ENCODE measurements around the gene RAMP2. TPM values are rescaled to one million over a fixed set of nuclear protein-coding genes. Genes with fewer than 3 reads are reported as not detected.

RAMP2 gene
- total and polyA plus RNA-seq, 9 donors: 4.4 to 98.5 (median 23.5) TPM

- no peaks in the 10 kb centered on the region for H3K4me1 ChIP-seq (ENCODE audit: insufficient read depth)
Observed at GRCh38 chr17:42804918-42805367, 43.9 kb downstream of the RAMP2 start.

DNA sequence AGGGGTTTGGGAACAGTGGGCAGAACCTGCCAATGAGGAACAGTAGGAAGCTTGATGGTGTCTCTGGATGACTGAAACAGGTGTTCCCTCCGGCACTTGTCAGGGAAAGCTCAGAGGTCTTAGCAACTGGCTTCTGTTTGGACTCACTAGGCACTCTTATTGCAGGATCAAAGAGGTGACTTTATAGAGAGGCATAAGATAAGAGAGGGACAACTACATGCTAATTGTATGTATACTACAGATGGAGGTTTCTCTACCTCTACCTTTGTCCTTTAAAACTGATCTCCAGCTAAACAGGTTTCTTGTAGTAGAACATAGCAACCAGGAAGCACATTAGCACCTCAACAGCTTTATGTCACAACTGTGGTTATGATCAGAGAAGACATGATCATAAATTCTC, 45.2 kb downstream of the RAMP2 start:
- Histone ChIP-seq H3K4me1 (ENCODE audit: insufficient read depth) (no peaks in the 10 kb centered on the region), H3K4me3 (no peak overlapping the region), H3K27me3 (no peaks in the 10 kb centered on the region), H3K36me3 (no peaks in the 10 kb centered on the region), H3K27ac (no peak overlapping the region), H3K9me3 (no peaks in the 10 kb centered on the region)
- 87 to 94% (median 94%) methylated on average over 1 of the region's 1 CpG for WGBS, 3 donors
- intact Hi-C loops (cut with DNase I): no loop called here
- TF ChIP-seq EP300 (IDR thresholded peaks at IDR 0.05) (no peak), POLR2A (IDR thresholded peaks at IDR 0.05) (no peak), CTCF (IDR thresholded peaks at IDR 0.05) (no peak)
- DNase-seq: no peak

More at GRCh38 chr17:42804918-42805367, 43.9 kb downstream of the RAMP2 start:
- intact Hi-C loops (cut with DNase I): no loop called here
- Histone ChIP-seq H3K4me3 (no peak overlapping the region), H3K36me3 (no peaks in the 10 kb centered on the region), H3K9me3 (no peaks in the 10 kb centered on the region), H3K27me3 (no peaks in the 10 kb centered on the region), H3K27ac (no peak overlapping the region)
- WGBS, 3 donors: 86 to 93% (median 91%) methylated on average over 1 of the region's 1 CpG
- TF ChIP-seq CTCF (IDR thresholded peaks at IDR 0.05) (no peak), EP300 (IDR thresholded peaks at IDR 0.05) (no peak), POLR2A (IDR thresholded peaks at IDR 0.05) (no peak)
- no peak for DNase-seq

DNA sequence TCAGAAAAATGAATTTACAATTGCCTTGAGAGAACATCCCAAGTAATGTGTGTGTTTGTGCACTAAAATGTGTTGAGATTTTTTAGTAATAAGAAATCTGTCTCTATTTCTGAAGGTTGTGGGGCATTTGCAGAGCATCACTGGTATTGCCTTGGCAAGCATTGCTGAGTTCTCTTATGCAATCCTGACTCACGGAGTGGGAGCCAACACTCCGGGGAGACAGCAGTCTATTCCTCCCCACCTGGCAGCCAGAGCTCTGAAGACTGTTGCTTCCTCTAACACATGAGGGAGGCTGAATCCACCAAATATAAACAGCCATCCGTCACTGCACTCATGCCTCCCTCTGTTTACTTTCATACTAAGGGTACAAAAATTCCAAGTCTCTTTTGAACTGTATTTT, 48.2 kb downstream of the RAMP2 start:
- peak overlapping the region in 1 of 2 donors; percentile 24 for H3K27ac ChIP-seq
- H3K36me3 ChIP-seq: no peaks in the 10 kb centered on the region
- 4 to 9% (median 9%) methylated on average over 3 of the region's 3 CpGs for WGBS, 3 donors
- no peaks in the 10 kb centered on the region for H3K27me3 ChIP-seq
- intact Hi-C loops (cut with DNase I): no loop called here
- no peaks in the 10 kb centered on the region for H3K4me1 ChIP-seq (ENCODE audit: insufficient read depth)
- no peak for TF ChIP-seq CTCF (IDR thresholded peaks at IDR 0.05)
- TF ChIP-seq EP300 (IDR thresholded peaks at IDR 0.05): no peak
- no peak for TF ChIP-seq POLR2A (IDR thresholded peaks at IDR 0.05)
- H3K9me3 ChIP-seq: no peaks in the 10 kb centered on the region
- no peak overlapping the region for H3K4me3 ChIP-seq
- DNase-seq: peak; percentile 60 to 76 (median 65)

Small RNA genes lying within 50 kb of the gene (small RNA-seq; reads per million reads assigned to genes)
- not detected for gene HMGN2P15

Other genes with a start within 250 kb of the RAMP2 start
- gene NAGLU, start 225.0 kb upstream of the RAMP2 start, total RNA-seq: 10 to 100 TPM; 28.5 to 49.6 (median 40.0) TPM
- gene NAGLU, start 225.0 kb upstream of the RAMP2 start, polyA plus RNA-seq: 10 to 100 TPM in 1 of 2 donors, 1 to 10 TPM in 1; 9.7 to 49.1 TPM
- 10 to 100 TPM in 1 of 7 donors, 1 to 10 TPM in 6; 4.3 to 16.7 (median 6.5) TPM for gene HSD17B1, start 208.3 kb upstream of the RAMP2 start, total RNA-seq
- 10 to 100 TPM in 1 of 2 donors, 1 to 10 TPM in 1; 2.1 to 18.1 TPM for gene HSD17B1, start 208.3 kb upstream of the RAMP2 start, polyA plus RNA-seq
- gene COASY, start 199.1 kb upstream of the RAMP2 start, total RNA-seq: 10 to 100 TPM; 13.8 to 51.2 (median 41.0) TPM
- 10 to 100 TPM; 22.6 to 37.6 TPM for gene COASY, start 199.1 kb upstream of the RAMP2 start, polyA plus RNA-seq
- 10 to 100 TPM; 16.5 to 37.0 (median 24.4) TPM for gene MLX, start 194.1 kb upstream of the RAMP2 start, total RNA-seq
- gene MLX, start 194.1 kb upstream of the RAMP2 start, polyA plus RNA-seq: 10 to 100 TPM; 24.3 to 50.8 TPM
- 1 to 10 TPM; 1.4 to 5.3 (median 3.8) TPM for gene PSMC3IP, start 183.5 kb upstream of the RAMP2 start, total RNA-seq
- gene PSMC3IP, start 183.5 kb upstream of the RAMP2 start, polyA plus RNA-seq: 1 to 10 TPM; 7.2 to 7.5 TPM
- gene RETREG3, start 151.9 kb upstream of the RAMP2 start, total RNA-seq: 10 to 100 TPM; 39.3 to 63.0 (median 46.4) TPM
- 10 to 100 TPM; 25.8 to 37.3 TPM for gene RETREG3, start 151.9 kb upstream of the RAMP2 start, polyA plus RNA-seq
- gene TUBG1, start 151.5 kb upstream of the RAMP2 start, total RNA-seq: 10 to 100 TPM; 12.8 to 41.2 (median 25.6) TPM
- 10 to 100 TPM; 11.3 to 14.3 TPM for gene TUBG1, start 151.5 kb upstream of the RAMP2 start, polyA plus RNA-seq
- 10 to 100 TPM; 19.4 to 30.0 (median 23.2) TPM for gene TUBG2, start 101.9 kb upstream of the RAMP2 start, total RNA-seq
- 10 to 100 TPM; 20.9 to 21.5 TPM for gene TUBG2, start 101.9 kb upstream of the RAMP2 start, polyA plus RNA-seq
- gene PLEKHH3, start 84.2 kb upstream of the RAMP2 start, total RNA-seq: 10 to 100 TPM; 23.6 to 81.6 (median 58.4) TPM
- gene PLEKHH3, start 84.2 kb upstream of the RAMP2 start, polyA plus RNA-seq: 10 to 100 TPM in 1 of 2 donors, 1 to 10 TPM in 1; 2.1 to 30.9 TPM
- gene CCR10, start 79.4 kb upstream of the RAMP2 start, total RNA-seq: 1 to 10 TPM; 1.5 to 6.8 (median 3.7) TPM
- gene CCR10, start 79.4 kb upstream of the RAMP2 start, polyA plus RNA-seq: 1 to 10 TPM in 1 of 2 donors, under 1 TPM in 1; 0.15 to 2.7 TPM
- 10 to 100 TPM in 5 of 7 donors, 1 to 10 TPM in 2; 3.7 to 41.4 (median 15.5) TPM for gene CNTNAP1, start 78.7 kb upstream of the RAMP2 start, total RNA-seq
- 1 to 10 TPM; 7.0 to 7.5 TPM for gene CNTNAP1, start 78.7 kb upstream of the RAMP2 start, polyA plus RNA-seq
- 10 to 100 TPM; 32.9 to 83.4 (median 67.8) TPM for gene EZH1, start 16.2 kb upstream of the RAMP2 start, total RNA-seq
- 10 to 100 TPM; 45.1 to 95.2 TPM for gene EZH1, start 16.2 kb upstream of the RAMP2 start, polyA plus RNA-seq
- 10 to 100 TPM; 33.7 to 49.1 (median 35.8) TPM for gene VPS25, start 12.2 kb downstream of the RAMP2 start, total RNA-seq
- 10 to 100 TPM; 49.0 to 56.5 TPM for gene VPS25, start 12.2 kb downstream of the RAMP2 start, polyA plus RNA-seq
- 10 to 100 TPM in 1 of 7 donors, 1 to 10 TPM in 6; 1.5 to 11.9 (median 3.4) TPM for gene WNK4, start 19.4 kb downstream of the RAMP2 start, total RNA-seq
- 1 to 10 TPM; 1.1 to 1.5 TPM for gene WNK4, start 19.4 kb downstream of the RAMP2 start, polyA plus RNA-seq
- gene COA3, start 37.5 kb downstream of the RAMP2 start, total RNA-seq: 10 to 100 TPM; 49.1 to 78.2 (median 62.9) TPM
- gene COA3, start 37.5 kb downstream of the RAMP2 start, polyA plus RNA-seq: 10 to 100 TPM; 77.6 to 80.0 TPM
- gene CNTD1, start 37.6 kb downstream of the RAMP2 start, total RNA-seq: under 1 TPM in 5 of 7 donors, not detected in 2; 0.30 to 0.79 (median 0.33) TPM
- under 1 TPM; 0.22 to 0.36 TPM for gene CNTD1, start 37.6 kb downstream of the RAMP2 start, polyA plus RNA-seq
- 10 to 100 TPM; 47.5 to 75.3 (median 54.6) TPM for gene BECN1, start 63.1 kb downstream of the RAMP2 start, total RNA-seq
- 10 to 100 TPM; 47.2 to 67.5 TPM for gene BECN1, start 63.1 kb downstream of the RAMP2 start, polyA plus RNA-seq
- 10 to 100 TPM; 28.6 to 85.8 (median 61.9) TPM for gene PSME3, start 72.2 kb downstream of the RAMP2 start, total RNA-seq
- 100 to 1,000 TPM in 1 of 2 donors, 10 to 100 TPM in 1; 31.7 to 118 TPM for gene PSME3, start 72.2 kb downstream of the RAMP2 start, polyA plus RNA-seq
- 1 to 10 TPM in 6 of 7 donors, under 1 TPM in 1; 0.72 to 1.9 (median 1.3) TPM for gene AOC2, start 83.4 kb downstream of the RAMP2 start, total RNA-seq
- 1 to 10 TPM in 1 of 2 donors, under 1 TPM in 1; 0.40 to 6.3 TPM for gene AOC2, start 83.4 kb downstream of the RAMP2 start, polyA plus RNA-seq
- gene AOC3, start 90.0 kb downstream of the RAMP2 start, total RNA-seq: 100 to 1,000 TPM in 1 of 7 donors, 10 to 100 TPM in 3, 1 to 10 TPM in 2, under 1 TPM in 1; 0.72 to 112 (median 12.4) TPM
- 100 to 1,000 TPM in 1 of 2 donors, 10 to 100 TPM in 1; 22.5 to 197 TPM for gene AOC3, start 90.0 kb downstream of the RAMP2 start, polyA plus RNA-seq
- gene G6PC1, start 139.6 kb downstream of the RAMP2 start, total RNA-seq: 1 to 10 TPM in 1 of 7 donors, under 1 TPM in 1, not detected in 5; 0.69 to 1.7 TPM
- not detected for gene G6PC1, start 139.6 kb downstream of the RAMP2 start, polyA plus RNA-seq
- gene AARSD1, start 203.2 kb downstream of the RAMP2 start, total RNA-seq: 10 to 100 TPM; 17.8 to 51.4 (median 40.6) TPM
- gene AARSD1, start 203.2 kb downstream of the RAMP2 start, polyA plus RNA-seq: 10 to 100 TPM; 49.7 to 50.1 TPM
- gene PTGES3L, start 218.9 kb downstream of the RAMP2 start, total RNA-seq: 1 to 10 TPM in 1 of 7 donors, under 1 TPM in 5, not detected in 1; 0.45 to 2.6 (median 0.66) TPM
- gene PTGES3L, start 218.9 kb downstream of the RAMP2 start, polyA plus RNA-seq: 1 to 10 TPM in 1 of 2 donors, under 1 TPM in 1; 0.56 to 2.1 TPM
- gene RUNDC1, start 219.3 kb downstream of the RAMP2 start, total RNA-seq: 10 to 100 TPM in 5 of 7 donors, 1 to 10 TPM in 2; 8.2 to 19.4 (median 13.3) TPM
- 10 to 100 TPM in 1 of 2 donors, 1 to 10 TPM in 1; 6.1 to 12.1 TPM for gene RUNDC1, start 219.3 kb downstream of the RAMP2 start, polyA plus RNA-seq
- 1,000 to 10,000 TPM; 1,130 to 2,473 (median 1,529) TPM for gene RPL27, start 237.2 kb downstream of the RAMP2 start, total RNA-seq
- gene RPL27, start 237.2 kb downstream of the RAMP2 start, polyA plus RNA-seq: 1,000 to 10,000 TPM; 3,204 to 5,312 TPM
- gene IFI35, start 245.6 kb downstream of the RAMP2 start, total RNA-seq: 10 to 100 TPM; 26.3 to 38.3 (median 29.7) TPM
- 10 to 100 TPM; 13.0 to 39.7 TPM for gene IFI35, start 245.6 kb downstream of the RAMP2 start, polyA plus RNA-seq

Data from ovary (tissue), 9 donors.